22Rv1 (cell line): ENCODE data around the gene PDE6D.

ENCODE experiments used
- CTCF ChIP-seq: fragments of 450-650 bp; IDR thresholded peaks from 2 replicates; pipeline ENCODE4 v1.5.1; 2017; ENCODE audit warnings: mild to moderate bottlenecking
- ZFX ChIP-seq: fragments of 450-650 bp; IDR thresholded peaks from 2 replicates; pipeline ENCODE4 v1.6.1; 2017; ENCODE audit warnings: antibody characterized with exemption, borderline replicate concordance

GRCh38 chr2:231715499-231715837 is 65.6 kb downstream of the PDE6D start:
- TF ChIP-seq CTCF (peak; percentile 41), ZFX (no peak)
